Cardiac fibroblast (primary cell): ENCODE data around the gene SNTG2.

ENCODE experiments used
- DNase-seq, 2 donors: peaks; one replicate each; pipeline versions ENCODE4 v3.0.0 to v3.0.0-alpha.2; 2010; ENCODE audit warnings: low read depth in 2 of 2
- H3K4me3 ChIP-seq, 2 donors: replicated peaks in 1 of 2; 1 replicate in 1 of 2; 2 replicates in 1 of 2; pipeline ENCODE4 v1.5.1; 2011; ENCODE audit warnings: low read depth in 2 of 2, low read length in 2 of 2, mild to moderate bottlenecking in 2 of 2, moderate library complexity in 1 of 2
- TF ChIP-seq, protein P1 (sequence below): IDR thresholded peaks from one replicate; pipeline ENCODE4 v1.5.1; 2011; ENCODE audit warnings: low read depth, mild to moderate bottlenecking, low read length, inconsistent platforms

Gene SNTG2

DNA sequence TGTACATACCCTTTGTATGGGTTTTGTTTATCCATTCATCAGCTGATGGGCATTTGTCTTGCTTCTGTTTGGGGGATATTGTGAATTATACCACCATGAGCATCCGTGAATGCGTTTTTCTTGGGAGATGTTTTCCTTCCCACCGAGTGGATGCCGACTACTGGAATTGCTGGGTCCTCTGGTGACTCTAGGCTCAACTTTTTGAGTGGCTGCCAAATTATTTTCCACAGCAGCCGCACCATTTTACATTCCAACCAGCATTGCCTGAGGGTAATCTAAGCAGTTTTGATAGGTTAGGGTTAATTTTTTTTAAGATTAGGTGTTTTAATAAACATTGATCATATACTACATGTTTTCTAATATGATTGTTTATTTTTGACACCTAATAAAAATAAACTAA, 220.1 kb downstream of the SNTG2 start:
- no peak for DNase-seq
- TF ChIP-seq, protein P1, sequence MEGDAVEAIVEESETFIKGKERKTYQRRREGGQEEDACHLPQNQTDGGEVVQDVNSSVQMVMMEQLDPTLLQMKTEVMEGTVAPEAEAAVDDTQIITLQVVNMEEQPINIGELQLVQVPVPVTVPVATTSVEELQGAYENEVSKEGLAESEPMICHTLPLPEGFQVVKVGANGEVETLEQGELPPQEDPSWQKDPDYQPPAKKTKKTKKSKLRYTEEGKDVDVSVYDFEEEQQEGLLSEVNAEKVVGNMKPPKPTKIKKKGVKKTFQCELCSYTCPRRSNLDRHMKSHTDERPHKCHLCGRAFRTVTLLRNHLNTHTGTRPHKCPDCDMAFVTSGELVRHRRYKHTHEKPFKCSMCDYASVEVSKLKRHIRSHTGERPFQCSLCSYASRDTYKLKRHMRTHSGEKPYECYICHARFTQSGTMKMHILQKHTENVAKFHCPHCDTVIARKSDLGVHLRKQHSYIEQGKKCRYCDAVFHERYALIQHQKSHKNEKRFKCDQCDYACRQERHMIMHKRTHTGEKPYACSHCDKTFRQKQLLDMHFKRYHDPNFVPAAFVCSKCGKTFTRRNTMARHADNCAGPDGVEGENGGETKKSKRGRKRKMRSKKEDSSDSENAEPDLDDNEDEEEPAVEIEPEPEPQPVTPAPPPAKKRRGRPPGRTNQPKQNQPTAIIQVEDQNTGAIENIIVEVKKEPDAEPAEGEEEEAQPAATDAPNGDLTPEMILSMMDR = no peak

DNA sequence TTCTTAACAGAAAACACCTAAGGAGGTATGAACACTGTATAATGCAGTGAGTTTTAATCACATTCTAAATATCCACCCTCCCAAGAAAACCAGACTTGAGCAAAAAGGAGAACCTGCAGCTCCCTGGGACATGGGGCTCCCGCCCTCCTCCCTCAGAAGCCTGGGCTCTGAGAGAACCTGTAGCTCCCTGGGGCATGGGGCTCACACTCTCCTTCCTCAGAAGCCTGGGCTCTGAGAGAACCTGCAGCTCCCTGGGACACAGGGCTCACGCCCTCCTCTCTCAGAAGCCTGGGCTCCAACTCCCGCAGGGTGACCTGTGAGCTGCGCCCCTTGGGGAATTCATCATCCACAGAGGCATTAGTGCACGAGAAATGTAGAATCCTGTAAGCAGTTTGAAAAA, 222.9 kb downstream of the SNTG2 start:
- H3K4me3 ChIP-seq = no peak overlapping the region
- DNase-seq = no peak
- TF ChIP-seq, protein P1 = no peak

More for the DNA sequence above, 220.1 kb downstream of the SNTG2 start:
- no peak overlapping the region for H3K4me3 ChIP-seq

DNA sequence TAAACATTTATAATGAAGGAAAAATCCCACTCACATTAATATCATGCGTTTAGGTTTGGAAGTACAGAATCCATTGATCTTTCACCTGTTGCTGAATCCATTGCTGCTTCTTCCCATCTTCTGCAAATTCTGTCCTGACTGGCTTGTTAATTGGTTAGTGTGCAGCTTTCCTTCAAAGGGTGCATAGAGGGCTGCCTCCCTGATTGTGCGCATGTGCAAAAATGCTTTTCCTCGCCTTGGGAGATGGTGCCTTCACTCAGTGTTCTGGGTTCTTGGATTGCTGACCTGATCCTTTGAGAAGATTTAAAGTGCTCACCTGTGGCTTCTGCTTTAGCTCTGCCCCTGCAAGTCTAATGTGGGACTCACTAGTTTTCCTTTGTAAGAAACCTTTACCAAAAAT, 231.2 kb downstream of the SNTG2 start:
- H3K4me3 ChIP-seq = no peak overlapping the region
- TF ChIP-seq, protein P1 = no peak
- DNase-seq = no peak

DNA sequence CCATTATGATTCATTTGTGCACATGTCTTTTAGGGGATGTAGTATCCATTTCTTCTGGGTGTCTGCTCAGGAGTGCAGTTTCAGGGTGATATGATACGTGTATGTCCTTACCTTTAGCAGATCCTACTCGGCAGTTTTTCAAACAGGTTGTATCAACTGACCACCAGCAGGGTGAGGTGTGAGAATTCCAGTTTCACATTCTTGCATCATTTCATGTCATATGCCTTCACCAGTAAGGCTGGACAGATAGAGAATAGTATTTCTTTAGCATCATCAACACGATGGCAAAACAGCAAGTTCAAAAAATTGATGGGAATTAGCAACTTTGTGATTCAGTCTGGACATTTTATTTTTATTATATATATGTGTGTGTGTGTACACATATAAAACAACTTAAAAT, 232.7 kb downstream of the SNTG2 start:
- no peak for DNase-seq
- H3K4me3 ChIP-seq = no peak overlapping the region
- TF ChIP-seq, protein P1 = no peak

DNA sequence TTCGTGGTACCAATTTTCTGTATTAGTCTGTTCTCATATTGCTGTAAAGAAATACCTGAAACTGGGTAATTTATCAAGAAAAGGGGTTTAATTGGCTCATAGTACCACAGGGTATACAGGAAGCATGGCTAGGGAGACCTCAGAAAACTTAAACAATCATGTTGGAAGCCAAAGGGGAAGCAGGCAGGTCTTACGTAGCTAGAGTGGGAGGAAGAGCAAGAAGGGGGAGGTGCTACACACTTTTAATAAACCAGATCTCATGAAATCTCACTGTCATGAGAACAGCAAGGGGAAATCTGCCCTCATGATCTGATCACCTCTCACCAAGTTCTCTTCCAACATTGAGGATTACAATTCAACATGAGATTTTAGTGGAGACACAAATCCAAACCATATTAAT, 235.8 kb downstream of the SNTG2 start:
- no peak overlapping the region for H3K4me3 ChIP-seq
- TF ChIP-seq, protein P1 = no peak
- DNase-seq = no peak

DNA sequence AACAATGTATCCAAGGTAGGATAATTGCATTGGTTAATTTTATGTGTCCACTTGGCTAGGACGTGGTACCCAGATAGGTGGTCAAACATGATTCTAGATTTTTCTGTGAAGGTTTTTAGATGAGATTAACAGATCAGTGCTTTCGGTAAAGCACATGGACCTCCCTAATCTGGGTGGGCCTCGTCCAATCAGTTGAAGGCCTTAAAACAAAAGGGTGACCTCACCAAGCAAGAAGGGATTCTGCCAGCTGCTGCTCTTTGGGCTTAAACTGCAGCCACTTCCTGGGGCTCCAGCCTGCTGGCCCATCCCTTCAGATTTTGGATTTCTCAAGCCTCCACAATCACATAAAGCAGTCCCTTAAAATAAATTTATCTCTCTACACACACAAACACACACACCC, 236.5 kb downstream of the SNTG2 start:
- H3K4me3 ChIP-seq = no peak overlapping the region
- TF ChIP-seq, protein P1 = no peak
- no peak for DNase-seq

DNA sequence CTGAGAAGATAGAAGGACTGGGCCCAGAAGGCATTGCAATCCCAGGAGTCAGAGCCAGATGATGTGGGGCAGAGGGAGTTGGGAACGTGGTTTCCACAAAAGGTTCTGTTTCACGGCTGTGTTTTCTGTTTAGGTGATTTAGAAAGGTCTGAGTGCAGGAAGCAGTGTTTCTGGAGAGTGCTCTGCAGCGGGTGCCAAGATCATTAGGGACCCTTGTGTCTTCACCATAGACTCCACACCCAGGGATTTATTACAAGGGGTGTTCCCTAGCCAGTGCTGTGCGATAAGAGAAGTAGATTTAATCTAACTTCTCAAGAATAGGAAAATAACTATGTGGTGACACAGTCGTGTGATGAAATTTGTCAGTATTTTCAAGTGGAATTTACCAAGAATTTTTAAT, 241.5 kb downstream of the SNTG2 start:
- no peak for DNase-seq
- TF ChIP-seq, protein P1 = no peak
- H3K4me3 ChIP-seq = no peak overlapping the region
